ENCODE data around the gene GRIN2A.

Gene GRIN2A

GRCh38 chr16:9790199-9790598, 392.0 kb downstream of the GRIN2A start:
- H3K4me3 ChIP-seq (ENCODE audit: low read length in 2 of 2), result no peak overlapping the region
- peaks cover 0 to 3% of the 10 kb centered on the region in 2 donors for H3K36me3 ChIP-seq (ENCODE audit: control insufficient read depth in 2 of 2, insufficient read depth in 2 of 2, low read length in 2 of 2)
- H3K9ac ChIP-seq (ENCODE audit: low read length in 2 of 2), result no peak overlapping the region
- no peak overlapping the region for H3K27ac ChIP-seq (ENCODE audit: low read length)
- no peaks in the 10 kb centered on the region for H3K27me3 ChIP-seq (ENCODE audit: control insufficient read depth in 1 of 2, insufficient read depth in 2 of 2, low read length in 2 of 2)
- H3K4me1 ChIP-seq (ENCODE audit: control insufficient read depth, insufficient read depth, low read length), result no peaks in the 10 kb centered on the region
- no peaks in the 10 kb centered on the region for H3K9me3 ChIP-seq (ENCODE audit: control insufficient read depth in 2 of 2, low read length in 2 of 2)

DNA sequence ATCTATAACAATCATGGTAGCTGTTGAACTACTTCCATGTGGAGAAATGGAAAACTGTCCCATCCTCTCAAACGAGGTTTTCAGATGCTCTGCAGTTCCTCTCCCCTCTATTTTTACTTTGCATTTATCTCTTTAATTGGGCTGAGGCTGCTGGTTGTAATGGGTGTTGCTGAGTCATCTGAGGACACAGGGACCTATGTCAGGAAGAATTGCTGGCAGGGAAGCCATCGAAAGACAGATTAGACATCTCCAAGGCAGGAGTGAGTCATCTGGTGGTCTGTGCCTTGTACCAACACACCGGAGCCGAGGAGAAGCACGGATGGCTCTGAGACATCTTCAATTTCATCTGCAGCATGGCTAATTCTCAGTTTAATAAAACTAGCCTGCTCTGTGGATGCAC, 394.5 kb downstream of the GRIN2A start:
- H3K4me1 ChIP-seq (ENCODE audit: control insufficient read depth, insufficient read depth, low read length), result no peaks in the 10 kb centered on the region
- no peak overlapping the region for H3K9ac ChIP-seq (ENCODE audit: low read length in 2 of 2)
- no peak overlapping the region for H3K27ac ChIP-seq (ENCODE audit: low read length)
- H3K9me3 ChIP-seq (ENCODE audit: control insufficient read depth in 2 of 2, low read length in 2 of 2), result no peaks in the 10 kb centered on the region
- H3K4me3 ChIP-seq (ENCODE audit: low read length in 2 of 2), result no peak overlapping the region
- H3K36me3 ChIP-seq (ENCODE audit: control insufficient read depth in 2 of 2, insufficient read depth in 2 of 2, low read length in 2 of 2), result no peaks in the 10 kb centered on the region
- H3K27me3 ChIP-seq (ENCODE audit: control insufficient read depth in 1 of 2, insufficient read depth in 2 of 2, low read length in 2 of 2), result no peaks in the 10 kb centered on the region

- Histone ChIP-seq H3K36me3 (ENCODE audit: control insufficient read depth in 2 of 2, insufficient read depth in 2 of 2, low read length in 2 of 2) (no peaks in the 10 kb centered on the region), H3K4me1 (ENCODE audit: control insufficient read depth, insufficient read depth, low read length) (no peaks in the 10 kb centered on the region), H3K4me3 (ENCODE audit: low read length in 2 of 2) (no peak overlapping the region), H3K27me3 (ENCODE audit: control insufficient read depth in 1 of 2, insufficient read depth in 2 of 2, low read length in 2 of 2) (no peaks in the 10 kb centered on the region), H3K9ac (ENCODE audit: low read length in 2 of 2) (no peak overlapping the region), H3K27ac (ENCODE audit: low read length) (no peak overlapping the region), H3K9me3 (ENCODE audit: control insufficient read depth in 2 of 2, low read length in 2 of 2) (no peaks in the 10 kb centered on the region)
Observed at GRCh38 chr16:9780831-9781230, 401.4 kb downstream of the GRIN2A start.

DNA sequence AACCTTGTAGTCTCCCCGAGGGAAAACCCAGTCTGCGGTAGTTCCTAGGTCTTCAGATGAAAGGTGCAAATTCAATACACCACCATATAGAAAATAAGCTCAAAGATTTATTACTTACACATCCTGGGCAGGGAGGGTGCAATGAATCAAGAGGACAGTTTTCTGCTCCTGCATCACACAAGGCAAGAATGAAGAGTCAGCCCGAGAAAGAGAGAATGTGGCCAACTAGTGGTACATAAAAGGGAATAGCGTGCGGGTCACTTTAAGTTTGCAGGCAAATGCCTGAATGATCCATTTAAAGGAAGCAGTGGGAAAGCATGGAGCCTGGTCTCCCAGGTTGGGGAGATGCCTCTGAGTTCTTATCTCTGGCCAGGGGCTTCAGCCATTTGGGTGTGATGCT, 403.4 kb downstream of the GRIN2A start:
- H3K27ac ChIP-seq (ENCODE audit: low read length), result no peak overlapping the region
- H3K36me3 ChIP-seq (ENCODE audit: control insufficient read depth in 2 of 2, insufficient read depth in 2 of 2, low read length in 2 of 2), result no peaks in the 10 kb centered on the region
- H3K9ac ChIP-seq (ENCODE audit: low read length in 2 of 2), result no peak overlapping the region
- no peak overlapping the region for H3K4me3 ChIP-seq (ENCODE audit: low read length in 2 of 2)
- H3K27me3 ChIP-seq (ENCODE audit: control insufficient read depth in 1 of 2, insufficient read depth in 2 of 2, low read length in 2 of 2), result no peaks in the 10 kb centered on the region
- H3K9me3 ChIP-seq (ENCODE audit: control insufficient read depth in 2 of 2, low read length in 2 of 2), result no peaks in the 10 kb centered on the region
- H3K4me1 ChIP-seq (ENCODE audit: control insufficient read depth, insufficient read depth, low read length), result no peaks in the 10 kb centered on the region

GRCh38 chr16:9775998-9776397, 406.2 kb downstream of the GRIN2A start:
- no peaks in the 10 kb centered on the region for H3K9me3 ChIP-seq (ENCODE audit: control insufficient read depth in 2 of 2, low read length in 2 of 2)
- no peak overlapping the region for H3K9ac ChIP-seq (ENCODE audit: low read length in 2 of 2)
- H3K4me1 ChIP-seq (ENCODE audit: control insufficient read depth, insufficient read depth, low read length), result no peaks in the 10 kb centered on the region
- no peak overlapping the region for H3K27ac ChIP-seq (ENCODE audit: low read length)
- no peak overlapping the region for H3K4me3 ChIP-seq (ENCODE audit: low read length in 2 of 2)
- H3K27me3 ChIP-seq (ENCODE audit: control insufficient read depth in 1 of 2, insufficient read depth in 2 of 2, low read length in 2 of 2), result no peaks in the 10 kb centered on the region
- H3K36me3 ChIP-seq (ENCODE audit: control insufficient read depth in 2 of 2, insufficient read depth in 2 of 2, low read length in 2 of 2), result no peaks in the 10 kb centered on the region

- Histone ChIP-seq H3K4me1 (ENCODE audit: control insufficient read depth, insufficient read depth, low read length) (no peaks in the 10 kb centered on the region), H3K4me3 (ENCODE audit: low read length in 2 of 2) (no peak overlapping the region), H3K36me3 (ENCODE audit: control insufficient read depth in 2 of 2, insufficient read depth in 2 of 2, low read length in 2 of 2) (no peaks in the 10 kb centered on the region), H3K27me3 (ENCODE audit: control insufficient read depth in 1 of 2, insufficient read depth in 2 of 2, low read length in 2 of 2) (no peaks in the 10 kb centered on the region), H3K9me3 (ENCODE audit: control insufficient read depth in 2 of 2, low read length in 2 of 2) (no peaks in the 10 kb centered on the region), H3K27ac (ENCODE audit: low read length) (no peak overlapping the region), H3K9ac (ENCODE audit: low read length in 2 of 2) (no peak overlapping the region)
Observed at GRCh38 chr16:9773289-9773688, 408.9 kb downstream of the GRIN2A start.

DNA sequence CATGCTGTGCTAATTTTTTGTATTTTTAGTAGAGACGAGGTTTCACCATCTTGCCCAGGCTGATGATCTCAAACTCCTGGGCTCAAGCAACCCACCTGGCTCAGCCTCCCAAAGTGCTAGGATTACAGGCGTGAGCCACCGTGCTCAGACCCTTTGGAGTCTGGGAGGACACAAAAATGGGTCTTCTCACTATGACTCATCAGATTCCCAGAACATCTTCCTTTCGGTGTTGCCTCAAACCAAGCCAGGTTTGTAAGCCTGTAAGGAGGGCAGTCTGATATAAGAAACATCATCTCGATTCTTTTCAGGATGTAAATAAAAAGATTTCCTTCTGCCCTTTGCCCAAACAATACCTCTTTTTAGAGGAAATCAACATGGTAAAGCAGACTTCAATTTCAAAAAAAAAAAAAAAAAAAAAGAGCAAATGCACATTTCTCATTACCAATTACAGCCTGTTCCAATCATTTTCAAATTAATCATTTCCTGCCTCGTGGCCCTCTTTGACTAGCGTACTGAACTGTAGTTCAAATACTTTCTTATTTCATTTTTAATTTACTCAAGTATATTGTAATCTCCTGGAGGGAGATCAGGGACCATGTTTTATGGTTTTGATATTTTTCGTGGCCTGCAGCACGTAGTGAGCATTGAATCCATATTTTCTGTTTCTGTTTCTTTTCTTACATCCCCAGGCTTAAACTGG, 409.6 kb downstream of the GRIN2A start:
- Histone ChIP-seq H3K4me3 (ENCODE audit: low read length in 2 of 2) (no peak overlapping the region), H3K27ac (ENCODE audit: low read length) (no peak overlapping the region)

GRCh38 chr16:9766891-9767290, 415.3 kb downstream of the GRIN2A start:
- peaks cover 6 to 11% of the 10 kb centered on the region in 2 donors for H3K36me3 ChIP-seq (ENCODE audit: control insufficient read depth in 2 of 2, insufficient read depth in 2 of 2, low read length in 2 of 2)
- no peaks in the 10 kb centered on the region for H3K27me3 ChIP-seq (ENCODE audit: control insufficient read depth in 1 of 2, insufficient read depth in 2 of 2, low read length in 2 of 2)
- no peak overlapping the region for H3K9ac ChIP-seq (ENCODE audit: low read length in 2 of 2)
- no peaks in the 10 kb centered on the region for H3K4me1 ChIP-seq (ENCODE audit: control insufficient read depth, insufficient read depth, low read length)
- no peak overlapping the region for H3K4me3 ChIP-seq (ENCODE audit: low read length in 2 of 2)
- no peak overlapping the region for H3K27ac ChIP-seq (ENCODE audit: low read length)
- no peaks in the 10 kb centered on the region for H3K9me3 ChIP-seq (ENCODE audit: control insufficient read depth in 2 of 2, low read length in 2 of 2)

More for the DNA sequence above, 409.6 kb downstream of the GRIN2A start:
- H3K9me3 ChIP-seq (ENCODE audit: control insufficient read depth in 2 of 2, low read length in 2 of 2), result no peaks in the 10 kb centered on the region
- no peaks in the 10 kb centered on the region for H3K36me3 ChIP-seq (ENCODE audit: control insufficient read depth in 2 of 2, insufficient read depth in 2 of 2, low read length in 2 of 2)
- no peak overlapping the region for H3K9ac ChIP-seq (ENCODE audit: low read length in 2 of 2)
- H3K27me3 ChIP-seq (ENCODE audit: control insufficient read depth in 1 of 2, insufficient read depth in 2 of 2, low read length in 2 of 2), result no peaks in the 10 kb centered on the region
- H3K4me1 ChIP-seq (ENCODE audit: control insufficient read depth, insufficient read depth, low read length), result no peaks in the 10 kb centered on the region

DNA sequence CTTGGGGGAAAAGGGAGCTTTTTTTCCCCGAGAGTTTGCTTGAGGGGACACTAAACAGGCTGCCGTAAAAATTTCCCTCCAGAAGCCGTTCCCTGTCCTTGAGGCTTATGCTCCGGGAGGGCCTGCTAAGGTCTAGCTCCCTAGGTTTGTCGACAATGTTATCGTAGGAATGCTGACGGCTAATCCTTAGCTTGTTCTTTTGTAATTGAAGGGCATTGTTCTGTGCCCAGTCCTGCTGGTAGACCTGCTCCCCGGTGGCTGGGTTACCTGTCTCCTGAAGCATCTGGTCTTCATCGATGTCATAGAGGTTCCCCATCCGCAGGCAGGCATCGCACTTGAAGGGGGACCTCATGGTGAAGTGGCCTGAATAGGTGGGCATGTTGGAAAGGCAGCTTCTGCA, 418.7 kb downstream of the GRIN2A start:
- peaks cover 6 to 11% of the 10 kb centered on the region in 2 donors for H3K36me3 ChIP-seq (ENCODE audit: control insufficient read depth in 2 of 2, insufficient read depth in 2 of 2, low read length in 2 of 2)
- H3K4me1 ChIP-seq (ENCODE audit: control insufficient read depth, insufficient read depth, low read length), result no peaks in the 10 kb centered on the region
- H3K27me3 ChIP-seq (ENCODE audit: control insufficient read depth in 1 of 2, insufficient read depth in 2 of 2, low read length in 2 of 2), result no peaks in the 10 kb centered on the region
- no peak overlapping the region for H3K4me3 ChIP-seq (ENCODE audit: low read length in 2 of 2)
- no peak overlapping the region for H3K27ac ChIP-seq (ENCODE audit: low read length)
- H3K9me3 ChIP-seq (ENCODE audit: control insufficient read depth in 2 of 2, low read length in 2 of 2), result no peaks in the 10 kb centered on the region
- H3K9ac ChIP-seq (ENCODE audit: low read length in 2 of 2), result no peak overlapping the region

GRCh38 chr16:9761870-9762269, 420.4 kb downstream of the GRIN2A start:
- H3K9me3 ChIP-seq (ENCODE audit: control insufficient read depth in 2 of 2, low read length in 2 of 2), result no peaks in the 10 kb centered on the region
- no peak overlapping the region for H3K9ac ChIP-seq (ENCODE audit: low read length in 2 of 2)
- H3K4me1 ChIP-seq (ENCODE audit: control insufficient read depth, insufficient read depth, low read length), result no peaks in the 10 kb centered on the region
- H3K27me3 ChIP-seq (ENCODE audit: control insufficient read depth in 1 of 2, insufficient read depth in 2 of 2, low read length in 2 of 2), result no peaks in the 10 kb centered on the region
- no peak overlapping the region for H3K4me3 ChIP-seq (ENCODE audit: low read length in 2 of 2)
- H3K36me3 ChIP-seq (ENCODE audit: control insufficient read depth in 2 of 2, insufficient read depth in 2 of 2, low read length in 2 of 2), result peaks cover 6 to 11% of the 10 kb centered on the region in 2 donors
- no peak overlapping the region for H3K27ac ChIP-seq (ENCODE audit: low read length)

GRCh38 chr16:9757687-9758086, 424.5 kb downstream of the GRIN2A start:
- Histone ChIP-seq H3K9ac (ENCODE audit: low read length in 2 of 2) (no peak overlapping the region), H3K4me1 (ENCODE audit: control insufficient read depth, insufficient read depth, low read length) (no peaks in the 10 kb centered on the region), H3K36me3 (ENCODE audit: control insufficient read depth in 2 of 2, insufficient read depth in 2 of 2, low read length in 2 of 2) (peaks cover 0 to under 1% of the 10 kb centered on the region in 2 donors), H3K27ac (ENCODE audit: low read length) (no peak overlapping the region), H3K9me3 (ENCODE audit: control insufficient read depth in 2 of 2, low read length in 2 of 2) (no peaks in the 10 kb centered on the region), H3K27me3 (ENCODE audit: control insufficient read depth in 1 of 2, insufficient read depth in 2 of 2, low read length in 2 of 2) (no peaks in the 10 kb centered on the region), H3K4me3 (ENCODE audit: low read length in 2 of 2) (no peak overlapping the region)

Measured in stomach smooth muscle (tissue), 2 donors.